Motor neuron (in vitro differentiated cells): Measurements from ENCODE around the gene GFAP. TPM values are rescaled to one million over a fixed set of nuclear protein-coding genes. Genes with fewer than 3 reads are reported as not detected.

Experiments
- ATAC-seq, 8 experiments: fragments of 200-7000 bp; cut with Tn5 transposase; replicated peaks in 6 of 8; 2 replicates each; pipeline ENCODE4 v1.8.0; 2021; ENCODE audit warnings: mild to moderate bottlenecking in 8 of 8, moderate library complexity in 8 of 8
- H3K27ac ChIP-seq, 2 donors: fragments of 250-450 bp; sonication (Bioruptor Pico); 2 replicates each; pipeline ENCODE4 v1.9.0; 2021; ENCODE audit warnings: antibody characterized with exemption in 2 of 2, mild to moderate bottlenecking in 2 of 2, moderate library complexity in 1 of 2
- H3K4me1 ChIP-seq, 2 donors: fragments of 250-450 bp; sonication (Bioruptor Pico); replicated peaks in 1 of 2; 2 replicates each; pipeline ENCODE4 v1.6.1; 2021; ENCODE audit warnings: antibody characterized with exemption in 2 of 2, mild to moderate bottlenecking in 2 of 2, moderate library complexity in 1 of 2
- H3K4me3 ChIP-seq, 5 donors: fragments of 250-450 bp; sonication (Bioruptor Pico); 2 replicates each; pipeline ENCODE4 v1.9.0; 2021; ENCODE audit warnings: antibody characterized with exemption in 5 of 5, mild to moderate bottlenecking in 5 of 5, moderate library complexity in 4 of 5
- WGBS, 10 experiments: fragments of 450-650 bp; shearing (Covaris generic); methylation state at CpG; one replicate each; pipeline ENCODE4 v1.0.0; 2022; 5-methylcytosine and 5-hydroxymethylcytosine counted together
- in situ Hi-C, 9 experiments: fragments of 400-800 bp; cut with MboI; loops; one replicate each; pipeline ENCODE4 v1.15.0; 2021; ENCODE audit warnings: low sequenced_read_pairs in 9 of 9, low pct_unique_long_range_greater_than_20kb in 2 of 9; ENCODE audit not compliant: unreplicated experiment in 9 of 9
- total RNA-seq, 8 experiments: library from RNA; unstranded; fragments of 300-600 nt; gene quantifications; 2 replicates each; pipeline versions ENCODE4 v1.2.3 to v1.2.4, GENCODE V29; 2022

The GFAP gene
- total RNA-seq, 8 experiments from 2014 or later: 0.92 to 2,179 (median 1.8) TPM

DNA sequence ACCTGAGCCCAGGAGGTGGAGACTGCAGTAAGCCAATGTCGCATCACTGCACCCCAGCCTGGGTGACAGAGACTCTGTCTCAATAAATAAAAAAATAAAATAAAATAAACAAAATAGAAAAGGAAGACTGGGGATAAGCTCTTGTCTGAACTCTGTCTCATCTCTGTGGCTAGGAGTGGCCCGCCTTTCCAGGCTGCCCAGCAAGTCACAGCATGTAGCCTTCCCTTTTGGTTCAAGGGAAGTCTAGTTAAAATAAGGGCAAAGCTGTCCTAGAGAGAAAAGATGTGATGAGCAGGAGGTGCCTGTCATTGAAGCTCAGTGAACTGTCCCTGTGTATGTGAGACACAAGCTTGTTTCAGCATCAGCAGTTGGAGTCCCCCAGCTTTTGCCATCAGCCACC, 2.7 kb upstream of the GFAP start:
- WGBS, 10 experiments: 71 to 100% (median 92%) methylated on average over 1 to 2 of the region's 2 CpGs; no CpG with 5 or more reads in 3 of the 10 experiments
- Histone ChIP-seq H3K4me1 (peaks cover 20 to 26% of the 10 kb centered on the region in 2 donors), H3K4me3 (no peak overlapping the region), H3K27ac (no peak overlapping the region)
- ATAC-seq: no peak
- in situ Hi-C loops: loop anchor here in 3 of 9 experiments (10.0 to 25.0 kb wide), 3 partner anchors 94 to 119 kb away; no protein-coding TSS in a partner anchor

DNA sequence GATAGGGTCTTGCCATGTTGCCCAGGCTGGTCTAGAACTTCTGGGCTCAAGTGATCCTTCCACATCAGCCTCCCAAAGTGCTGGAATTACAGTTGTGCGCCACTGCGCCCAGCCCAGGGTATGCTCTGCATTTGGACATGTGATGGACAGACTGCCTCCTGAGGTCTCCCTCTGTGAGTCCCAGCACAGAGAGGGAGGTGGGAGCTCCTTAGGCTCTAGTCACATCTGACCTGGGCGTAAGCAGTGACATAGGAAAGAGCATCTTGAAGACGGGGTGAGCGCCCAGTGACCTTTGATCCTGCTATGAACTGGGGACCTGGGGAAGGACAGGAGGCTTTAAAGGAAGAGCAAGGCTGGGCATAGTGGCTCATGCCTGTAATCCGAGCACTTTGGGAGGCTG, 2.2 kb upstream of the GFAP start:
- no peak overlapping the region for H3K27ac ChIP-seq
- no peak for ATAC-seq
- in situ Hi-C loops: loop anchor here in 3 of 9 experiments (10.0 to 25.0 kb wide), 3 partner anchors 95 to 120 kb away; no protein-coding TSS in a partner anchor
- H3K4me1 ChIP-seq: peaks cover 16 to 26% of the 10 kb centered on the region in 2 donors
- WGBS, 10 experiments: 62 to 100% (median 89%) methylated on average over 1 to 4 of the region's 6 CpGs; no CpG with 5 or more reads in 2 of the 10 experiments
- H3K4me3 ChIP-seq: no peak overlapping the region

DNA sequence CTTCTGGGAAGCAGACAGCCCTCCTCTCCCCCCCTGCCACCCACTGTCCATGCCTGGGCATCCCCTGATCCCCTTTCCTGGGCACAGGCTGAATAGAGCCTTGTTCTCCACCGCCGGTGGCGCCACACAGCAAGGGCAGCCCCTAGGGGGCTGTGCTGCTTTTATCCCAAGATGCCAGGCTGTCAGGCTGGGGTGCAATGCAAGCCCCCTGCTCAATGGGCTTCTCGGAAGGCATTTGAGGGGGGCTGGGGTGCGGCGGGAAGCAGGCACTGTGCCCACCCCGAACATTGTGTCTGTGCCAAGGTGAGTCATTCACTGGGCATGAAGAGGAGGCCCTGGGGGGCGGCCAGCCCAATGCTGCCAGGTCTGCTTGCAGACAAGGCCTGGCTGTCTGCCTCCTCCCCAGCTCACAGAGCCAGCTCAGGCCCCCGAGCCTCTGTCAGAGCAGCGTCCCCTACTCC, 1.5 kb upstream of the GFAP start:
- Histone ChIP-seq H3K27ac (no peak overlapping the region), H3K4me1 (peaks cover 14 to 20% of the 10 kb centered on the region in 2 donors), H3K4me3 (no peak overlapping the region)
- WGBS, 10 experiments: no CpG with 5 or more reads among the region's 10 CpGs
- in situ Hi-C loops: loop anchor here in 3 of 9 experiments (10.0 to 25.0 kb wide), 3 partner anchors 95 to 120 kb away; no protein-coding TSS in a partner anchor
- peak in 2 of 8 experiments; percentile 20 to 54 for ATAC-seq

DNA sequence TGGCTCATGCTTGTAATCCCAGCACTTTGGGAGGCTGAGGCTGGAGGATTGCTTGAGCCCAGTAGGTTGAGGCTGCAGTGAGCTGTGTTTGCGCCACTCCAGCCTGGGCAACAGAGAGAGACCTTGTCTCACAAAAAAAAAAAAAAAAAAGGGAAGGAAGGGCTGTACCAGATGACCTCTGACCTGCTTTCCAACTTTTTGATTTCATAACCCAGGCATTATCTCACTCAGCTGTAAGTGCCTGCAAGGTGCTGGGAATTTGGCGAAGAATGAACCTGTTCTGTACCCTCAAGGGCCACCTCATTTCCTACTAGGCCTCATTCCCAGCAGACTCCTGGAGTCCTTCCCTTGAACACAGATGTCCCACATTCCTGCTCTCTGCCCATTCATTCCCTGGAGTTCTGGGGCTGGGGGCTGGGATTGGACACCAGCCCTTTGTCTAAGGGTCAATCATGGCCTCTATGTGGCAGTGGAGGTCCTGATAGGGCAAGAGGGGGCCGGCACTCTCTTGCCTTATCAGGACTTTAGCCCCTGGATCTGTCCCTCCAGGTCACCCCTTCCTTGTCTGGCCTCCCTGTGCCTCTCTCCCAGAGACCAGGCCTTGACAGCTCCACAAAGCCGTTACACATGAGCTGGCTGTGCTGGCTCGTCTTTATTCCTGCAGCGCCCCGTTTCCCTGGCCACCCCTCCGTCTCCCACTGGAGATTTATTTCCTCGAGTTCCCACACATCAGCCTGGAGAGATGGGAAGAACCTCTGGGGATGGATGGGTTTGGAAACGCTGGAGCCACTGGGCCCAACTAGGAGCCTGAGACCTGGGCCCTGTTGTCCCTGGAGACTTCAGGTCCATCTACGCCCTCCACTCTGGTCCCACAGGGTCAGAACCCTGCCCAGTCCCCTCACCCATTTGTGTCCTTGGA, 821 bp upstream of the GFAP start:
- WGBS, 10 experiments: 50 to 100% (median 100%) methylated on average over 1 to 7 of the region's 11 CpGs; no CpG with 5 or more reads in 2 of the 10 experiments

DNA sequence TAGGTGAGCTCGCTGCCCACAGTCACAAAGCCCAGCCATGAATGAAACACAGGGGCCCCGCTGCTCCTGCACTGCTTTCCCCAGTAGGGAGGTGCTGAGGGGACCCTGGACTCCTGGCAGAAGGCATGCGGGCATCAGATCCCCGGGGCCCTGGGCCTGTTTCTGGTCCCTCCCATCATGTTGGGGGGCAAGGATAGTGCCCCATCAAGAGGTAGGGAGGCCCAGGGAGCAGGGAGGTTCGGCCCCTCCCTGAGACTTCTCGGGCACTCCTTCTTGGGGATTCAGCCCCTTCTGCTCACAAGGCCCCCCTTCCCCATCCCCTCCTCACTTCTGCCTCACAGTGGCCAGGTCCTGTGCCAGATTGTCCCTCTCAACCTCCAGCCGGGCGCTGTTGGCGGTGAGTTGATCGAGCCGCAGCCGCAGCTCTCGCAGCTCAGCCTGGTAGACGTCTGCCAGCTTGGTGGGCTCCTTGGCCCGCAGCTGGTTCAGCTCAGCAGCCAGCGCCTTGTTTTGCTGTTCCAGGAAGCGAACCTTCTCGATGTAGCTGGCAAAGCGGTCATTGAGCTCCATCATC, 515 bp downstream of the GFAP start:
- WGBS, 10 experiments: 79 to 100% (median 93%) methylated on average over 1 to 9 of the region's 19 CpGs; no CpG with 5 or more reads in 4 of the 10 experiments
- in situ Hi-C loops: loop anchor here in 3 of 9 experiments (10.0 to 25.0 kb wide), 3 partner anchors 98 to 123 kb away; no protein-coding TSS in a partner anchor
- H3K4me1 ChIP-seq: peaks cover 11 to 18% of the 10 kb centered on the region in 2 donors
- no peak overlapping the region for H3K4me3 ChIP-seq
- ATAC-seq: no peak
- H3K27ac ChIP-seq: no peak overlapping the region

More for the DNA sequence above, 821 bp upstream of the GFAP start:
- Histone ChIP-seq H3K27ac (no peak overlapping the region), H3K4me3 (no peak overlapping the region), H3K4me1 (peaks cover 11 to 18% of the 10 kb centered on the region in 2 donors)
- peak in 2 of 8 experiments; percentile 25 to 43 for ATAC-seq
- in situ Hi-C loops: loop anchor here in 3 of 9 experiments (10.0 to 25.0 kb wide), 3 partner anchors 96 to 121 kb away; no protein-coding TSS in a partner anchor

DNA sequence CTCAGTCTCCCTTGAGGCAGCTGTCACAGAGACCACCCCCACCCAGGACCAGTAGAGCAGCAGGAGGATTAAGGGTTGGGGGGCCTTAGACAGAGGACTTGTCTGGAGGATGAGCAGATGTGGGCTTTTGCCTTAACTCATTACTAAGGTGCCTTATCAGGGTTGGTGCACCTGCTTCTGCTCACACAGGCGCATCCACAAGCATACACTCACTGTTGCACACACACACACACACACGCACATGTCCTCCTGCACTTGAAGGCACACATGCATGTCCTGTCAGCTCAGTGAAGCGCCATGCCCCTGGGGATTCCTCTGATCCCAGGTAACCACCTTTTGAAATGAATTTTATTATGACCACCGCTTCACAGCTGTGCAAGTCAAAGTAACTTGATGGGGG, 1.2 kb downstream of the GFAP start:
- peaks cover 11 to 18% of the 10 kb centered on the region in 2 donors for H3K4me1 ChIP-seq
- ATAC-seq: no peak
- H3K27ac ChIP-seq: no peak overlapping the region
- WGBS, 10 experiments: 80 to 100% (median 83%) methylated on average over 1 to 3 of the region's 4 CpGs; no CpG with 5 or more reads in 5 of the 10 experiments
- in situ Hi-C loops: loop anchor here in 3 of 9 experiments (10.0 to 25.0 kb wide), 3 partner anchors 98 to 123 kb away; no protein-coding TSS in a partner anchor
- no peak overlapping the region for H3K4me3 ChIP-seq

DNA sequence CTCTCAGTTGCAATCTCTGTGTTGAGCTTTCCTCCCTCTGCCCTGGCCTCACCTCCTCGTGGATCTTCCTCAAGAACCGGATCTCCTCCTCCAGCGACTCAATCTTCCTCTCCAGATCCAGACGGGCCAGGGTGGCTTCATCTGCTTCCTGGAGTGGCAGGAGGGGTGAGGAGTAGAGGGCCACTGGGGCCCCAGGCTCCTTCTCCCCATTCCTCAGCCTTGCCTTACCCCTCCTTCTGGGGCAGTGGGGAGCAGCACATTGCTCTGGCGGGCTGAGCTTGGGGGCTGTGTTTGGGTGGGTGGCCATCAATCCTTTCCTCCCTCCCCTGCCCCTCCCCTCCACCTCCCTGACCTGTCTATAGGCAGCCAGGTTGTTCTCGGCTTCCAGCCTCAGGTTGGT, 1.6 kb downstream of the GFAP start:
- H3K4me3 ChIP-seq: no peak overlapping the region
- no peak for ATAC-seq
- in situ Hi-C loops: loop anchor here in 3 of 9 experiments (10.0 to 25.0 kb wide), 3 partner anchors 99 to 124 kb away; no protein-coding TSS in a partner anchor
- no peak overlapping the region for H3K27ac ChIP-seq
- H3K4me1 ChIP-seq: peaks cover 11 to 18% of the 10 kb centered on the region in 2 donors
- 0 to 70% (median 53%) methylated on average over 1 to 4 of the region's 6 CpGs; no CpG with 5 or more reads in 5 of the 10 experiments for WGBS, 10 experiments

DNA sequence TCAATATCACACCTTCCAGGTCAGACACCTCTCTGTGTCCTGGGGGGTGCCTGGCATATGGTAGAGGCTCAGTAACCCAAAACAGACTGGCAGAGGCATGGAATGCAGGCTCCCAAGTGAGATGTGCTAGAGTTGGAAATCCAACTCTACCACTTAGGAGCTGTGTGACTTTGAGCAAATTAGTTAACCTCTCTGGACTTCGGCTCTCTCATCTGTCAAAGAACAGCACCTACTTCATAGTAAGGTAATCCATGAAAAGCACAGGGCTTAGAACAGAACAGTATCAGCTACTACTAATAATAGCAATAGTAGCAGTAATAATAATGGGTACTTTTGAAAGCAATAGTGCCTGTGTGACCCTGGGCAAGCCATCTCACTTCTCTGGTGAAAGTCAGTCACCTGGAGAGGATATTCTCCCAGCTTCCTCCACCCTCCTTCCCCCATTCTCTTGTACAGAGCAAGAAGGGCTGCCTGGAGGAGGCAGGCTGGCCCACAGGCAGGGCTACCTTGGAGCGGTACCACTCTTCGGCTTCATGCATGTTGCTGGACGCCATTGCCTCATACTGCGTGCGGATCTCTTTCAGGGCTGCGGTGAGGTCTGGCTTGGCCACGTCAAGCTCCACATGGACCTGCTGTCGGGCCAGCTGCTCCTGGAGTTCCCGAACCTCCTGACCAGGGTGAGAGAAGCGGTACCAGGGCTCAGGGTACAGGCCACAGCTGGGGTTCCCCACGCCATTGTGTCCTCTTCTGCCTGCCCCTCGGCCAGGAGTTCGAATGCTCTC, 2.3 kb downstream of the GFAP start:
- ATAC-seq: no peak
- no peak overlapping the region for H3K27ac ChIP-seq
- WGBS, 10 experiments: 61 to 92% (median 71%) methylated on average over 2 to 7 of the region's 14 CpGs; no CpG with 5 or more reads in 4 of the 10 experiments
- no peak overlapping the region for H3K4me3 ChIP-seq
- in situ Hi-C loops: loop anchor here in 3 of 9 experiments (10.0 to 25.0 kb wide), 3 partner anchors 99 to 124 kb away; no protein-coding TSS in a partner anchor
- peaks cover 11 to 18% of the 10 kb centered on the region in 2 donors for H3K4me1 ChIP-seq

DNA sequence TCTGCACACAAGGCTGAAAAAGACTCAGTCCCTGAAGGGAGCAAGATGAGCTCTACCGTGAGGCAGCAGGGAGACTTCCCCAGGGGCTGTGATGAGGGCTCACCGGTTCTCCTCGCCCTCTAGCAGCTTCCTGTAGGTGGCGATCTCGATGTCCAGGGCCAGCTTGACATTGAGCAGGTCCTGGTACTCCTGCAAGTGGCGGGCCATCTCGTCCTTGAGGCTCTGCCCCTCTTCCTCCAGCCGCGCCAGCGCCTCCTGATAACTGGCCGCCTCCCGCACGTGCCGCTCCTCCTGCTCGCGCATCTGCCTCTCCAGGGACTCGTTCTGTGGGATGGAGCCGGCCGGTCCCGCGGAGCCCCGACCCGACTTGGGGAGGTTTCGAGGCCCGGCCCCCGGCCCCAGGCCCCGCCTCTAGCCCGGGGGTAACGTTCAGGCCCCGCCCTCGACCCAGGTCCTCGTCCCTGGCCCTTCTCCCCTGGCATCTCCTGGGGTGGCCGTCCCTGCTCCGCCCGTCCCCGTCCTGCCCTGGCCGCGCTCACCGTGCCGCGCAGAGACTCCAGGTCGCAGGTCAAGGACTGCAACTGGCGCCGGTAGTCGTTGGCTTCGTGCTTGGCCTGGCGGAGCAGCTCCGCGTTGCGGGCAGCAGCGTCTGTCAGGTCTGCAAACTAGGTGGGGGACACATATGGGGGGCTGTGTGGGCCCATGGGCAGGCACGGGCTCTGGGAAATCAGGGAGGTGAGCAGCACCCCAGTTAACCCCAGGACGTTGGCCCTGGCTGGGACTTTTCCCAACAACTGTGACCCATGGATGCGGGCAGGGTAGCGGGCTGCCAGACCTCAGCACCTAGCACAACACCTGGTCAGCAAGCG, 3.9 kb downstream of the GFAP start:
- in situ Hi-C loops: loop anchor here in 3 of 9 experiments (10.0 to 25.0 kb wide), 3 partner anchors 101 to 126 kb away; no protein-coding TSS in a partner anchor
- WGBS, 10 experiments: 35 to 100% (median 53%) methylated on average over 2 to 18 of the region's 56 CpGs; no CpG with 5 or more reads in 6 of the 10 experiments
- no peak overlapping the region for H3K27ac ChIP-seq
- peak; percentile 75 to 96 (median 84) for ATAC-seq
- peaks cover 13 to 15% of the 10 kb centered on the region in 2 donors for H3K4me1 ChIP-seq
- H3K4me3 ChIP-seq: peak overlapping the region in 1 of 5 donors; percentile 25

DNA sequence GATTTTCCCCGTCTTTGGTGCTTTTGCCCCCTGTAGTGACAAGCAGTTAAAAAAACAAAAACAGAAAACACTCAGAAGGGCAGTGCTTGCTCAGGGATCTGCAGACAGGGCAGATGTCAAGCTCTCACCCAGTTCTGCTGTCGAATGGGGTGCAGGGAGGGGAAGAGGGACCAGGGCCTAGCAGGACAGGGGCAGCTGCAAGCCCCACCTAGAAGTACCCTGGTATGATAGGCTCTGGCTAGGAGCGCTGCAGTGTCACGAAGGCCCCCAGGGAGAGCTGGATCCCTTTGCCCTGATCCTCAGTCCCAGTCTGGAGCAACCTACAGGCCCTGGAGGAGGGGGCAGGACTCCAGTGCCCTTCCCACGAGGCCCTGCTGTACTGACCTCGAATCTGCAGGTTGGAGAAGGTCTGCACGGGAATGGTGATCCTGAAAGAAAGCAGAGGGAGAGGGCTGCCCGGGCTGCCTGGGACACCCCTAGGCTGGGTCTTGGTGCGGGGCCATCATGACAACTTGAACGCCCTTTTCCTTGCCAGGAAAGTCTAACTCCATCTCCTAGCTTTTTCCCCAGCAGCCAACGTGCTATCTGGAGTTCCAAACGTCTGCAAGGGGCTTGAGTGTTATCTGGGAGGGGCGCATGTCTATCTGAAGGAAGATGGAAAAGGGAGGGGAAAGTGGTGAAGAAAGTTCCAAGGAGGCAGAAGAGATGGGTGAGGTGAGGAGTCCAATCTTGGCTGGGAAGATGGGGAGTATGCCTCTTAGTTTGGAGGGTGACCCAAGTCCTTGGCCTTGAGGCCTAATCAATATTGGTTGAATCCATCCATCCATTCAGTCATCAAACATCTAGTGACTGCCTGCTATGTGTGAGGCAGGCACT, 4.8 kb downstream of the GFAP start:
- in situ Hi-C loops: loop anchor here in 3 of 9 experiments (10.0 to 25.0 kb wide), 3 partner anchors 102 to 127 kb away; no protein-coding TSS in a partner anchor
- ATAC-seq: no peak
- WGBS, 10 experiments: 20 to 89% (median 56%) methylated on average over 1 to 5 of the region's 13 CpGs; no CpG with 5 or more reads in 3 of the 10 experiments
- peaks cover 6% of the 10 kb centered on the region in 2 donors for H3K4me1 ChIP-seq
- no peak overlapping the region for H3K4me3 ChIP-seq
- H3K27ac ChIP-seq: no peak overlapping the region
